GM08714 (cell line): ENCODE measurements around the gene MTFP1.
"Not testable (repeated sequence)": the region's sequence is repeated elsewhere in the genome, so short reads cannot be mapped to it uniquely, and the experiment has no call there.

Experiments
- H3K4me3 ChIP-seq: fragments of 200-500 bp; sonication (Bioruptor generic); 2 replicates; pipeline ENCODE4 v1.5.1; 2014; ENCODE audit warnings: mild to moderate bottlenecking, low read length, inconsistent platforms
- ZNF274 ChIP-seq: IDR thresholded peaks from 2 replicates; pipeline ENCODE4 v1.6.1; 2012; ENCODE audit warnings: mild to moderate bottlenecking, low read depth, low read length

MTFP1 gene

DNA sequence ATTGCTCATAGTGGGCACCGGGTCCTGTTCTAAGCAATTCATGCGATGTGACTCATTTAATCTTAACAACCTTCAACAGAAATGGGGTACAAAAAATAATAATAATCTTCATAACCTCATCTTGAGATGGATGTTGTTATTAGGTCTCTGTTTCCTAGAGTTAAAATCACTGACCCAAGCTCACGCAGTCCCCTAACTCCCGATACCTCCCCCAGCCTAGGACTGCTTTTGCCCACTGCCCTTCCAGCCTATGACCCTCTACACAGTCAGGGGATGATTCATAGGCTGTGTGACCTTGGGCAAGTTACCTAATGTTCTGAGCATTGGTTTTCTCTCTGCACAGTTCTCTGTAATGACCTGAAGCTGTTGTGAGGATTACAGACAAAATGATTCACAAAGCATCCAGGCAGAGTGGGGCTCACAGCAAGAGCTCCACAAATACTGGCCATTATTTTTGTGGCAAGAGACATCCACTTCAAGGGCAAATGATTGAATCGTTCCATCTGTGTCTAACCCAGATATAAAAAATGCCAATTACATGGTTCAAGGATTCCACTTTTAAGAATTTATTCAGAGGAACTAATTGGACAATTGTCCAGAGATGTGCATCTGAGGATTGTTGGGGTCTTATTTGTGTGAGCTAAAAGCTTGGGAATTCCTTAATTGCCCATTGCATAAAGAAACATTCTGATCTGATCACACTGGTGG, 20.0 kb downstream of the MTFP1 start:
- TF ChIP-seq ZNF274, result no peak
- H3K4me3 ChIP-seq, result no peak overlapping the region

DNA sequence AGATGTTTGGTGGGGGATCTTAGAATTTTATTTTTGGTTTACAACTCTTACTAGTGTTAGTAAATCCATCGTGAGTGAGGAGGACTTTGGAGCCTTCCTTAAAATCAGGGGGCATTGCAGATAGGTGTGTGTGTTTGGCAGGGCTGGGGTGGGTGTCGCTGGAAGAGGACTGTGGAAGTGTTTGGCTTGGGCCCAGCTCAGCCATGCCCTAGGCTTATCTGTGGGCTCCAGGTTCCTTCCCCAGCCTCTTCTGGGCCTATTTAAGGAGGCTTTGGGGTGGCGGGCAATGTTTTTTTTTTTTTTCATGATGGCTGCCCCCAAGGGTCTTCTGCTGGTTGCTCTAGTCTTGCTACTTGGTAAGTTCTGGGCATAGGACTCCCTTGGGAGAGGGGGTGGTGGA, 22.1 kb downstream of the MTFP1 start:
- no peak for TF ChIP-seq ZNF274

DNA sequence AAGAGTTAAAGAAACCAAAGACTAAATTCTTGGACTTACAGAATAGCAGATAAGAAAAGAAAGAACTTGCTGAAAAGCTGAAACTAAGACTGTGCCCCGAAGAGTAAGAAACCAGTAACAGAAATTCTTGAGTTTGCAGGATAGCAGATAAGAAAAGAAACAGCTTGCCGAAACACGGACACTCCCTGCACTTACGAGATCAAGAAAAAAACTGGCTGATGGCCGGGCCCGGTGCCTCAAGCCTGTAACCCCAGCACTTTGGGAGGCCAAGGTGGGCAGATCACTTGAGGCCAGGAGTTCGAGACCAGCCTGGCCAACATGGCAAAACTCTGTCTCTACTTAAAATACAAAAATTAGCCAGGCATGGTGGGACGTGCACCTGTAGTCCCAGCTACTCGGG, 25.9 kb downstream of the MTFP1 start:
- not testable (repeated sequence) for H3K4me3 ChIP-seq

More for the DNA sequence above, 22.1 kb downstream of the MTFP1 start:
- H3K4me3 ChIP-seq, result no peak overlapping the region

DNA sequence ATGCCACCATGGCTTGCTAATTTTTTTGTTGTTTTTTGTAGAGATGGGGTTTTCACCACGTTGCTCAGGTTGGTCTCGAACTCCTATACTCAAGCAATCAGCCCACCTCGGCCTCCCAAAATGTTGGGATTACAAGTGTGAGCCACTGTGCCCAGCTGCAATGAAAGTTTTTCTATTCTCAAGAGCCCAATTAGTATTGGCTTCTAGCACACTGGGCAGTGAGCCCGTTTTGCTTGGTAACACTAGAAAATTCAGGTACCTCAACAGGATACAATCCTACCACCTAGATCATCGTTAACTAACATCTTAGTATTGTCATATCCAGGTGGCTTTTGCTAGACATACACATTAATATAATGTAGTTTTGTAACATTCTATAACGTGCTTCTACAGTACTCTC, 27.3 kb downstream of the MTFP1 start:
- H3K4me3 ChIP-seq, result no peak overlapping the region
- no peak for TF ChIP-seq ZNF274

DNA sequence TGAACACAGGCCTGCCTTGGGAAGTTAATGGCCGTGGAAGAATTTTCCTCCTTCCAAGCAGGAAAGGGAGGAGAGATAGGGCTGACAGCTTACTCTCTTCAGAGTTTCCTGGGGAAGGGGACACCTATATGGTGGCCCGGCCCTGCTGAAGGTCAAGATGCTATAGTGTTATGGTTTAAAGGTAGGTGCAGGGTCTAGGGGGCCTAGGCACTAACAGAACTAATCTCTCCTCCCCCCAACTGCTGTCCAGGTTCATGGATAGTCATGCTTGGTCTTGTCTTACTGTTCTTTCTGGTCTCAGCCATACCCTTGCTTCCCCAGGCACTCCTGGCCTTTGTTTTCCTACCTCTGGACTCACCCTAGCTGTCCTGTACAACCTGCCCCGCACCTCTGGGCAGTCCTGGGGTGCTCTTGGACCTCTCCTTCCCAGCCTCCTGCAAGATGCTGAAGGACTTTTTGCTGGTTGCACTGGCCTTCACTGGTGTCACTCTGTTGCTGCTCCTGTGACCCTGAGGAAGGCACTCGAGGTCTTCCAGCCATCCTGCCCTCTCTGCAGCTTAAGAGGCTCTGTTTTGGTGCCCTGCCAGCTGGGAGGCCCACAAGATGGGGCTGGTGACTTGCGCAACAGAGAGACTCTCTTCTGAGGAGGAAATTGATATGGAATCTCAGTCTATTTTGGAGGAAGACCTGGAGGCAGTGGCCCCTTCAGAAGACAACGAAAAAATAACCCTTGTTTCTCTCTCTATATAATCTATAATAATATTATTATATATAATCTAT, 28.4 kb downstream of the MTFP1 start:
- no peak overlapping the region for H3K4me3 ChIP-seq
- no peak for TF ChIP-seq ZNF274

DNA sequence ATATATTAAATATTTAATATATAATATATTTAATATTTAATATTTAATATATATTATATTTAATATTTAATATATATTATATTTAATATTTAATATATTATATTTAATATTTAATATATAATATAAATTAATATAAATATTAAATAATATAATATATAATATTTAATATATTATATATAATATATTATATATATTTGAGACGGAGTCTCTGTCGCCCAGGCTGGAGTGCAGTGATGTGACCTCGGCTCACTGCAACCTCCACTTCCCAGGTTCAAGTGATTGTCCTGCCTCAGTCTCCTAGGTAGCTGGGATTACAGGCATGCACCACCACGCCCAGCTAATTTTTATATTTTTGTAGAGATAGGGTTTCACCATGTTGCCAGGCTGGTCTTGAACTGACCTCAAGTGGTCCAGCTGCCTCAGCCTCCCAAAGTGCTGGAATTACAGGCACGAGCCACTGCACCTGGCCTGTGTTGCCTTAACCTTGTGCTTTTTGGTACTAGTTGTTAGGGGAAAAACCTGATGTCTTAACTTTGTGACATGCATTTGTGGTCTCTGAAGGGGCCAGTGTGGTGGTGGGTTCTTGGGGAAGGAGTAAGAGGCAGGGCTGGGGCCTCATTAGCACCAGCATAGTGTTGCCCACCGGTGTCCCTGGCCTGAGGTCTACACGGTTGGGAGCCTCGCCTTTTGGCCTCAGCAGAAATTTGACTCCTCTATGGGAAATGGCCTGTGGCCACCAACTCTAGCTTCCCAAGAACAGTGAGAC, 29.7 kb downstream of the MTFP1 start:
- TF ChIP-seq ZNF274, result no peak

DNA sequence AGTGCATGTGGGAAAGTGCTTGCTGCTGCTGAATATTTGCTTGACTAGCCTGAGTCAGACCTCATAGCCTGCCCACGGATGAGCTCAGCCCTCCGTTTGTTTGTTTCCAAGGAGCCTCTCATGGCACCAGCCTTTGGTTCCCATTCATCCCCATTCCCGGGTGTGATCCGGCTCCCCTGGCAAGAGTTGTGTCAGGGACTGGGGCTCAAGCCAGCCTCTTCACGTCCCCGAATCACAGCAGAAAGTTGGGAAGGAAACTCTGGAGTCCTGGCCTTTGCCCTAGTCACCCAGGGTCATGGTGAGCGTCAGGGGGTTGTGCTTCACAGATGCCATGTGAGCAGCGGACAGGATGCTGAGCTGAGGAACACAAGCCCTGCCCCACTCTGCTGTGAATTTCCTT, 32.4 kb downstream of the MTFP1 start:
- H3K4me3 ChIP-seq, result no peak overlapping the region
- no peak for TF ChIP-seq ZNF274

More for the DNA sequence above, 29.7 kb downstream of the MTFP1 start:
- H3K4me3 ChIP-seq, result no peak overlapping the region

DNA sequence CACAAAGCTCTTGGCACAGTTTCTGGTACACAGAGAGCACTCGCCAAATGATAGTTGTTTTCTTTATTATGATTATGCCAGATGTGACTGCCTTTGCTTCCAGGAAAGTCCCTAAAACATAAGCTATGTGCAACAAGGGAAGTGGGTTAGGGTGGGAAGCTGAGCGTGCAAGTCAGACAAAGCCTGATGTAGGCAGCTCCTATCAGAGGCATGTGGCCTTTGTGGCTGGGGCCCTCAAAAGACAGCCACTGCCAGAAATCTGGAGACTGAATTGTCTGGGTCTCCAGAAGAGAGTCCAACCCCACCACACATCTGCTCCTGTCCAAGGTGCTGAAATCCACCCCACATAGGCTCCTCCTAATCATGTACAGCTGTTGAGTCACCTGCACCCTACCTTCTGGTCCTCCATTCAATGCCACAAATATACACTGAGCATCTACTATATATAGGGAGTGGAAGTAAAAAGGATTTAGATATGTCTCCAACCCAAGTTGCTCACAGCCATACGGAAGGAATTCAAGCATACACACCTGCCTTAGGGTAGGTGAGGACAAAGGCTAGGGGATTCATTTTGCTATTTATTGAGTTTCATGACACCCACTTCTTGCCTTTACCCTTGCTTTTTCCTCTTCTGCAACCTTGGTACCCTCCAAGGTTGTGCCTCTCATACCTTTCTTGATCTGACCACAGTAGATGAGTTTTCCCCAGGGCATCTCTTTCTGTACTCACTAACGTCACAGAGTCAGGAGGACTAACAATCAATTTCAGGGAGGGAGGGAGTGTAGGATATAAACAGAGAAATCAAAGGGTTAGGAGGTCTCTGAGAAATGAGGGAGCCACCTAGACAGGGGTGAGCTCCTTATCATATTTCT, 33.8 kb downstream of the MTFP1 start:
- no peak for TF ChIP-seq ZNF274
- H3K4me3 ChIP-seq, result no peak overlapping the region

DNA sequence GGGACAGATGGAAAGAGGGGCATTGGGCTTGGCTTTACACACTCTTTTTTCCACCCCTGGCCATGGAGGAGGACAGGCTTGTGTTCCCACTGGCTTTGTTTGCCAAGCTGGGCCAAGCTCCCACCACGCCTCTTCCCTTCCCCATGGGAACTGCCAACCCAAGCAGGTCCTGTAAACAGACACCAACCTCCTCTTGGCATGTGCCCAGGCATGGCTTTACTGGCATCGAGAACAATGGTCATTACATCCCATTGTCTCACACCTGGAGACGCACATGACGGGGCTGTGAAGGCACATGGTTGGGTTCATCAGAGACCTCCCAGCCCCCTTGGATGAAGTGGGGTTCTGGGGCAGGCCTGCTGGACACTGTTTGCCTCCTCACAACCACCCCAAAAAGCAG, 34.6 kb downstream of the MTFP1 start:
- TF ChIP-seq ZNF274, result no peak
- H3K4me3 ChIP-seq, result no peak overlapping the region

DNA sequence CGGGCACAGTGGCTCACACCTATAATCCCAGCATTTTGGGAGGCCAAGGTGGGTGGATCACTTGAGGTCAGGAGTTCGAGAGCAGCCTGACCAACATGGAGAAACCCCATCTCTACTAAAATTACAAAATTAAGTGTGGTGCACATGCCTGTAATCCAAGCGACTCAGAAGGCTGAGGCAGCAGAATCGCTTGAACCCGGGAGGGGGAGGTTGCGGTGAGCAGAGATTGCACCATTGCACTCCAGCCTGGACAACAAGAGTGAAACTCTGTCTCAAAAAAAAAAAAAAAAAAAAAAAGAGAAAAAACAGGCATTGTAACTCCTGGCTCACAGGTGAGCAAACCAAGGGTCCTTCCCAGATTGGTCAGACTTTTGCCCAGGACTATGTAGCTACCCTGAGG, 35.0 kb downstream of the MTFP1 start:
- H3K4me3 ChIP-seq, result not testable (repeated sequence)

DNA sequence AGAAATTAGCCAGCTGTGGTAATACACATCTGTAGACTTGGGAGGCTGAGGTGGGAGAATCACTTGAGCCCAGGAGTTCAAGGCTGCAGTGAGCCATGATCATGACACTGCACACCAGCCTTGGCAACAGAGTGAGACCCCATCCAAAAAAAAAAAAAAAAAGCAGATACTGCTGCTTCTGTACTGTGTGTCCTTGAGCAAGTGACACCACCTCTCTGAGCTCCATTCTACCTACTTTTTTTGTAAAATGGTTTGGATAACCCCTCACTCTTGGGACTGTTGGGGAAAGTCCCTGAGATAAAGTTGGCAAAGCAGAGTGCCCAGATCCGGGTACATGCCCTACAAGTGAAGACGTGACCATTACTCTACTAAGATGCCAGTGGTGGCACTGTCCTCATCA, 43.6 kb downstream of the MTFP1 start:
- no peak overlapping the region for H3K4me3 ChIP-seq
- TF ChIP-seq ZNF274, result no peak

DNA sequence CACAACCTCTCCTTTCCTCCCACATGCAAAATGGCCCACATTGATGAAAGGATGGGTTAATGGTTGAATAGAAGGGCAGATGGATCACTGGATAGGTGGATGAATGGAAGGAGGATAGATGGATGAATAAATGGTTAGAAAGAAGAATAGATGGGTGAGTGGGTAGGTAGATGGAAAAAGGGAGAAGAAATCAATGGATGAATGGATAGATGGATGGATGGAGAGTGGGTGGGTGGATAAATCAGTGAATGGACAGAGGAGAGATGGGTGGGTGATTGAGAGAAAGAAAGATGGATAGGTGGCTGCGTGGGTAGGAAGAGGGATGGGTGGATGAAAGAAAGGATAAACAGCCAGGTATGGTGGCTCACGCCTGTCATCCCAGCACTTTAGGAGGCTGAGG, 45.1 kb downstream of the MTFP1 start:
- H3K4me3 ChIP-seq, result no peak overlapping the region
- no peak for TF ChIP-seq ZNF274

DNA sequence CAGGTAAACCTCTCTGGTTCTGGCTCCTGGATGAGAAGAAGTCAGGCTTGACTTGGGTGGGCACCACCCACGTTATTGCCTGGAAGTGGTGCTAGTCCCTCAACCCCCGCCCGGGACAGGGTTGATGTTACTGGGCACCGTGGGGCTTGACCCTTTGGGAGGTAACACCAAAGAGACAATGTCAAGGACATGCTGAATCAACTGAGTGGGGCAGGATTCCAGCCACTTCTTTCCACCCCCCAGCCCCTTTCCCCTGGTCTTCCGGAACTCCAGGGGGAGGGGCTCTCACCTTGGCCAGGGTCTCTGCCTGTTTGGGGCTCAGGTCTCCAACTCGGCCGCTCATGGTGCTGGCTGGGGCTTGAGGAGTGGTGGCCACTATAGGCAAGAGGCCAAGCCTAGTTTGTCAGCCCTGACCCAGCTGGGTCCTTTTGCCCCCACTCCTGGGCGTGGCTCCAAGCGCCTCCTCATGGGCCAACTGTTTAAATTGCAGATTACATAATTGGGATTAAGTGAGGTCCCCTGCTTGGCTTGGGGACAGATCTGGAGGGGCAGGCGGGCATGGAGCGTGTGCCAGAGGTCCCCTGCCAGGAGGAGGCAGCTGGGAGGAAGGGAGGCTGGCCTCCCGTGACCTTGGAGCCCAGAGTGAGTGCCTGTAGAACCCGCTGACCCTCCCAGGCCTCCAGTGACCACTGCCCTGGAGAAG, 46.2 kb downstream of the MTFP1 start, which contains the start of gene SEC14L3:
TSS of gene SEC14L3 (minus strand) at position 402 of the 703 bp plus-strand sequence. CDS start at position 343, 59 bp downstream.
- H3K4me3 ChIP-seq, result no peak within 1 kb of the TSS
- no peak for TF ChIP-seq ZNF274
